Tongue (tissue), 2 donors: Measurements from ENCODE around the gene ADIRF. TPM values are rescaled to one million over a fixed set of nuclear protein-coding genes. Genes with fewer than 3 reads are reported as not detected.
"Not testable (repeated sequence)": the region's sequence is repeated elsewhere in the genome, so short reads cannot be mapped to it uniquely, and the experiment has no call there.

Experiments used
- DNase-seq: peaks from one replicate; pipeline ENCODE4 v3.0.0-alpha.2; 2015
- total RNA-seq: library from RNA; depleted of rRNA; stranded (reverse); fragments of >200 nt; gene quantifications from one replicate; pipeline ENCODE4 v1.2.3, GENCODE V29; 2014

ADIRF gene
- total RNA-seq, 1 donor from 2014 or later, result 13.2 TPM

DNA sequence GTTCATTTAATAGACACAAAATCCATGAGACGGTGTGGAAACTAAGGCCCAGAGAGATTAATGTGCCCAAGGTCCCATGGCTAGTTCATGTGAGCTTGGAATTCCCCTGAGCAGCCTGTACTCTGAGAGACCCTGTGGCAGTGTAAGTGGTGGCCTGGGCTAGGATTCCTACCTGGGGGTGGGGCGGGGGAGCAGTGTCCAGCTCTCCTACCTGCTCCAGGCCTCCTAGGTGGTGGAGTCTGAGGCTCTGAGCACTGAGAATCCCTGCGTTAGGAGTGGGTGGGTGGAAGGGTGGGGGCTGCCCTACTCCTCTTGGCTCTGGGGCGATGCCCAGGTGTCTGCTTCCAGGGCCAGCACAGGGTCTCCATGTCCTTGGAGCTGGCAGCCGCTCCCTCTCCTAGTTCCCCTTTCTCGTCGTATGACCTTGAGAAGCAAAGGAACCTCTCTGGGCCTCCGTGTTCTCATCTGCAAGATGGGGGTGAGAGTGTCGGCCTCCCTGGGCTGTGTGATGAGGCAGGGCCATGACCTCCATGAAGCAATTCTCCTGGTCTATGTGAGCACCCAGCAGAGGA lies 7.3 kb upstream of the ADIRF start:
- DNase-seq, result no peak

DNA sequence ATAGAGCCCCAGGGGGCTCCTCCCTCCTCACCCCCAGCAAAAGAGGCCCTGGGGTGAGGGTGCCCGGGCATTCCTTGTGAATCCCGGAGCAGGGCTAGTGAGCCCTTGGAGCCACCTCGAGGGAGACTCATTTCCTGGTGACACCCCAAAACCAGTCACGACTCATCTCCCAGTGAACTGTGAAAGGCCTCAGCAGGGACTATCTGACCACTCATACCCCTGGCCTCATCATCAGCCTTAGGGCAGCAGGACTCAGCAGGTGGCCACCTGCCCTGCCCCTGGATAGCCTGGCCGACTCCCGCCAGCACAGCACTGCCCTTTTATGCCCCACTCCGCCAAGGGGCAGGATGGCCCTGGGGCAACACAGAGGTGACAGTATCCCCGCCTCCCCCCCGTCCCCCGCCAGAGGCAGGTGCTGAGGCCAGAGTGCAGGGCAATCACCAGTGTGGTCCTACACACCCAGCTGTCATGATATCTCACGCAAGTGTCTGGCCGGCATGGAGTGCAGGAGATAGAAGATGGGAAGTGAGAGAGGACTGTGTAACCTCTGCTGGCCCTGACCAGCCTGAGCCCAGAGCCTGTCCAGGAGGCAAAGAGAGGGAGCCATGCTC lies 6.7 kb upstream of the ADIRF start:
- no peak for DNase-seq

DNA sequence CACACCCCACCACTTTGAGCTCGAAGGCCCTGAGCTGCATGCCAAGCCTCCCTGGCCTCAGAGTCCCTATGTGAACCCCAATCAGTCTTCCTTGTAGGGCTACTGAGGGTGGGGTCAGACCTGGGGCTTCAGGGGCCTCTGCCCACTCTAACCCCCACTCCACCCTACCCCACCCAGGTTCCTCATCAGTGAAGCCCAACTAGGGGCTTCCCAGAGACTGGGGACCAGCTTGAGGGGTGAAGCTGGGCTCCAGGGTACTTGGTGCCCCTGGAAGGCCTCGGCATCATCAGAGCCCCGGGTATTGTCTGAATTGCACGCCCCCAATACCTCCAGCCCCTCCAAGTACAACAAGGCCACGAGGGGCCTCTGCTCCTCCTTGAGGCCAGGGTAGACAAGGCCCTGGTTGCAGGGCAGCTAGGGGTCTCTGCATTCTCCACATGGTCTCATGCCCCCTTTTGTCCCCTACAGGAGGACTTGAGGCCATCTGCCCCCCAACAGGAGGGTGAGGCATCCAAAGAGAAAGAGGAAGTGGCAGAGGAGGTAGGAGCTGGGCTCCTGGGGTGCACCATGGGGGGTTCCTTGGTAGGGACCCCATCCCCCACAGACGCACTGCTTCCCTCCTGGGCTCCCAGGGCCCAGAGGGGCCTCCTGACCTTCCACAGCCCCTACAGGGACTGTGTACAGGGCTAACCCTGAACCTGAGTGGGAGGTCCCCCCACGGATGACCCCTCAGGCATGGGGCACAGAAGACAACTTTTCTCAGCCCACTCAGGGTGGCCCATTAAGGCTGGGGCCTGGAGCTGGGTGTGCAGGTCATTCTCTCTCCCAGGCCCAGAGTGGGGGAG lies 5.9 kb upstream of the ADIRF start:
- DNase-seq, result no peak

DNA sequence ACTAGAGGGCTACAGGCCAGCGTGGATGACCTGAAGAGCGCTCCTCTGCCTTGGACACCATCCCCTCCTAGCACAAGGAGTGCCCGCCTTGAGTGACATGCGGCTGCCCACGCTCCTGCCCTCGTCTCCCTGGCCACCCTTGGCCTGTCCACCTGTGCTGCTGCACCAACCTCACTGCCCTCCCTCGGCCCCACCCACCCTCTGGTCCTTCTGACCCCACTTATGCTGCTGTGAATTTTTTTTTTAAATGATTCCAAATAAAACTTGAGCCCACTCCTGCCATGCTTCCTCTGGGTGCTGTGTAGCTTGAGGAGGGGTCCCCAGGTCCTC lies 5.3 kb upstream of the ADIRF start:
- DNase-seq, result no peak

DNA sequence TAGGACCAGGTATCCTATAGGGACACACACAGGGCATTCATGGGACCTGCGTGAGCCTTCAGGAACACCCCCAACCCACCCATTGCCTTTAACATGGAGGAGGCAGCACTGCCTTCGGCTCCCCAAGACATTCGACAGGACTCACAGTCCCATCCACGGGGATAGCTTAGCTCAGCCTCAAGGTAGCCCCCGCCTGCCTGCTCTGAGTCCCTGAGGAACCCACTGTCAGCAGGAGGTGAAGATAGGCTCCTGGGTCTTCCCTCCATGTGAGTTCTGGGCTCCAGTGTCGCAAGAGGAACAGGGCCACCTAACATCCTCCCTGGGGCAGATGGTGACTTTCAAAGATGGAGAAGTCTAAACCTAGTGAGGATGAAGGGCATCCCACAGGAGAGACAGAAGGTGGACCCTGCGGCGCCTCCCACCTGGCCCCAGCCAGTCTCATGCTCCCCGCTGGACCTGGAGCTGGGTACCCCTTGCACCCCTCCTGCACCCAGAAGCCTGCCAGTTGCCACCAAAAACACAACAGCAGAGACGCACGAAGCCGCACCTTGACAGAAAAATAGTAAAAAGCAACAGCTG lies 4.9 kb upstream of the ADIRF start:
- no peak for DNase-seq

DNA sequence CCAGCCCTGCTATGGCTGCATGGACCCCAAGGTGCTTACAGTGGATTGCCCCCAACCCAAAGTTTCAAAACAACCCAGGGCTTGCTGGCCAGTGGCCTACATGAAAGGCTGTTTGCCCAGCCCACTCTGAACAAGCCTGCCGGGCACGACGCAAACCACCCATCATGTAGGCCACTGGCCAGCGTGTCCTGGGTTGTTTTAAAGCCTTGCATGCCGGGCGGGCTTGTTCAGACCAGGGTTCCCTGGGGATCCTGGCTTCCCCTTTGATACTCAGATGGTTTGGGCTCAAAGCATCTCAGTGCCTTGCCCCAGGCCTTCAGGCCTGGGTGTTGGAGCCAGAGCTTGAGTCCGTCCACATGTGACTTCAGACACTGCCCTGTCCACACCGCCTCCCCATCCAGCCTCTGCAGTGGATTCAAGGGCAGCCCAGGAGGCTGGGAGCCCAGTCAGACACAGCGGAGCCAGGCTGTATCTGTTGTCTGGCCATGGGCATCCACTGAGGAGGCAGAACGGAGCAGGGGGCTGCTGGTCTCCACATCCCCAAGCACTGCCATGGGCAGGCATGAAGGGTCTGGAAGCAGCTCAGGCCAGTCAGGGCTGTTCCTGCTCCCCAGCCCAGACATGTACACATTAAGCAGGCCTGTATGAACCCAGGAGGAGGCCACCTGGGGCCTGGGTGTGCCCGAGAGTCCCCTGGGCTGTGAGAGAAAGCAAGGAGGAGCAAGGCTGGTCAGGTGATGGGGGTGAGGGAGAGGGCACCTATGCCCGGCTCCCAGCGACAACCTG lies 4.0 kb upstream of the ADIRF start:
- DNase-seq, result no peak

DNA sequence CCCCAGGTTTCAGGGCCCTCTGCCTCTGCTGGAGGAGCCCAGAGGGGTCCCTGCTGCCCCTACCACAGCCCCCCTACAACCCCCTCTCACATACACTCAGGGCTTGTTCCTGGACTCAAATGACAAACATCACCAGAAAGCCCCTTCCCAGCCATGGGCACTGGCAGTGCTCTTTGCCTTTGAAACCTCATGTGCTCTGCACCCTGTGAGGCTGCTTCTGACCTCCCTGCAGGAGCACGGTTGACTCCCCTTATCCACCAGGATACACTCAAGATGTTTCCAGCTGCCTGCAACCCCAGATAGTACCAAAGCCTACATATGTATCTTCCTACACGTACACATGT lies 3.5 kb upstream of the ADIRF start:
- no peak for DNase-seq

DNA sequence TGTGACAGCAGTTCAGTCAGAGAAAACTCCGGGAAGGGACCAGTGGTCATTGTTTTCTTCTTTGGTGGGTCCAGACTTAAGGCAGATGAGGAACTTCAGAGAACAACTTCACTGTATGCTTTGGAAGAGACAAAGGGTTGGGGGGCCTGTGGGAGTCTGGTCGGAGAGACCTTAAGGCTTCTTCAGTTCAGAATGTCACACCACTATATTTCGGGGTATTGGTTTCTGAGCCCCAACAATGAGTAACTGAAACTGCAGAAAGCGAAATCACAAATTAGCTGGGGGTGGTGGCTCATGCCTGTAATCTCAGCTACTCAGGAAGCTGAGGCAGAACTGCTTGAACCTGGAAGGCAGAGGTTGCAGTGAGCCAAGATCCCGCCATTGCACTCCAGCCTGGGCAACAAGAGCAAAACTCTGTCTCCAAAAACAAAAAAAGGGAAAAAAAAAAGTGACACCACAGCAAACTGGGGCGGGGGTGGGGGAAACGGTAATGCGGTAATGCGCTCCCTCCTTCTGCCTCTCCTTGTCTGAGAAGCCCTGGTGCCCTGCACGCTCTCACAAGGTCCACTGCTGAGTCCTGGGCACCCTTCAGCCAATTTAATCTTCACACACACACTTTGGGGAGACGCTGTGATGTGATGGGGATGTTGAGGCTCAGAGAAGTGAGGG lies 2.2 kb upstream of the ADIRF start:
- no peak for DNase-seq

DNA sequence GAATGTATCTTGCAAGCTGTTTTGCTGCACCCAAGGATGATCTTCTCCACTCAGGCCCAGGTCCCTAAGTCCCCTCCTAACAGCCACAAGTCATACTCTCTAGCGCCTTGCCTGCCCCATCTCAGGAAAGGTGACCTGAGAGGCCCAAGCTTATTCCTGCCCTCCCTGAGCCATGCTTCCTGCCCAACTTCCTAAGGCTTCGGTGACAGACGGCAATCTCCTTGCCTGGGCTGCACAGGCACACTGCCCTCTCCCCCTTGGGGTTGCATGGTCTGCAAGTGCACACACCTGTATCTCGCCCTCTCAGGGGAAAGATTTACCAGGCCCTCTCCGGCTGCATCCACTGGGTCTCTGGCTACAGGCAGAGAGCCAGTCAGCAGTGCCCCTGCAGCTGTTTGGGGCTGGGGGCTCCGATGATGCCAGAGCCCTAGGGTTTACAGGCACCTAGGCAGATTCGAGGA lies 771 bp upstream of the ADIRF start:
- no peak for DNase-seq

DNA sequence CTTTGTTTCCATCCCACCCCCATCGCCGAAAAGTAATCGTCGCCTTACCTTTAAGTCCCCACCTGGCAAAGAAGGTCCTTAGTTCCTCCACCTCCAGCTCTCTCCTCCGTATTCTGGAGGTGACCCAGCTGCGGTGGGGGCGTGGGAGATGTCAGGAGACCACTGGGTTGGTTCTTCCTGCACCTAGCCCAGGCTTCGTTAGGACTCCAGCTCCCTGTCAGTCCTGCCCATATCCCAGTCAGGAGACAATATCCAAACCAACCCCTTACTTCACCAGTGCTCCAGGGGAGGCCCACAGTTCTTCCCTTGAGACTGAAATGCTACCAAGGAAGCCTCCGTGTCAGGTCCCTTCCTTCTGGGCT lies 693 bp downstream of the ADIRF start:
- DNase-seq, result no peak

DNA sequence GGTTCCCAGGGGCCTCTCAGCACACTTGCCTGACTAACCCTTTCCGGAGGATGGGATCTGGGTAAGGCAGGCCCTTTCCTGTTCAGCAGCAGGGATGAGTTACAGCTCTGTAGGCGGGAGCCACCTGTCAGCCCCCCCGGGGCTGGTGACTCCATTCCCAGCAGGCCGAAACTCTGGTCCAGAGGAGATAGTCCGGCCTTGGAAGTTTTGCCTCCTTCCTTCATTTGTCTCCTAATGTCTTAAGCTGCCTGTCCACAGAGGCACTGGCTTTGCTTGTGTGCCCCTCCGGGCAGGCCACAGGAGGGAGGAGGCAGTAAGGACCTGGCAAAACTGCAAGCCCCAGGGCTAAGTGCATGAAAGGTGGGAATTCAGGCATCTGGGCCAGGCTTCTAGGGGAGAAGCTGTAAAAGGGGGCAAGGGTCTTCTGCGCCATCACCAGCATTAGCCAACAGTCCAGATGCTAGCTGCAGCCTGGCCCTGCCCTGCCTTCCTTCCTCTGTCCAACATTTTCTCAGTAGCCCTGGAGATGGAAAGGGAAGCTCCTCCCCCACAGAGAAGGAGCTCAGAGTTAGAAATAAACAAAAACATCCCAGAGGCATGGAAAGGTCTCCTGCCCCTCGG lies 1.2 kb downstream of the ADIRF start:
- peak; percentile 26 for DNase-seq

DNA sequence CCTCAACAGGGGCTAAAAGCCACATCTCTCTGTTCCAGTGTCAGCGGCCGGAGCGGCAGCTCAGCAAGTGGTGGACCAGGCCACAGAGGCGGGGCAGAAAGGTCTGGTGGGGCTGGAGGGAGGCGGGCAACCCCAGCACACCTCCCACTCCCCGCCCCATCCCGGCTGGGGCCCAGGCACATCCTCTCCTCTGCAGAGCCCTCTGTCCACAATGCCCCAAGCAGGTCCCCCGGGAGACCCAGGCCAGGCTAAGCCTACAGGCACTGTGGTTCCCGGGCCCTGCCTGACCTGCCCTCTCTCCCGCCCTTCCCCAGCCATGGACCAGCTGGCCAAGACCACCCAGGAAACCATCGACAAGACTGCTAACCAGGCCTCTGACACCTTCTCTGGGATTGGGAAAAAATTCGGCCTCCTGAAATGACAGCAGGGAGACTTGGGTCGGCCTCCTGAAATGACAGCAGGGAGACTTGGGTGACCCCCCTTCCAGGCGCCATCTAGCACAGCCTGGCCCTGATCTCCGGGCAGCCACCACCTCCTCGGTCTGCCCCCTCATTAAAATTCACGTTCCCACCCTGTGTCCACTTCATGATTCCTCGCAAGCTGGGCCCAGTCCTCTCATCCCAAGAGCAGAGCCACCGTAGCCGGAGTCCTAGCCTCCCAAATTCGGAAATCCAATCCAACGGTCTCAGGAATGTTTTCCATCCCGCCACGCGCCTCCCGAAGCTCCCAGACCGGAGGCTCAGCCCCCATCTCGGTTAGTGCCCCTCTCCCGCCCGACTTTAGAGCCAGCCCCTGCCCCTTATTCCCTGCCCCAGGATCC lies 2.1 kb downstream of the ADIRF start:
- DNase-seq, result peak; percentile 28

DNA sequence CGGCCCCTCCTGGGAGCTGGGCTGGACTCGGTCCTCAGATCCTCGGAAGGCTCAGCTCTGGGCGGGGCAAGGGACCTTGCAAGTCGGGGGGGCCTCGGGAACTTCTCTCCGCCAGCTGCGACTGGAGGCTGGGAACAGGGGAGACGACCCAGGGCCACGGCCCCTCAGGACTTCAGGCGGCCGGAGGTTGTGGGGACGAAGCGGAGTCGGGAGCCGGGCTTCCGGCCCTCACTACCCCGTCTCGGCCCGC lies 2.6 kb downstream of the ADIRF start:
- no peak for DNase-seq

DNA sequence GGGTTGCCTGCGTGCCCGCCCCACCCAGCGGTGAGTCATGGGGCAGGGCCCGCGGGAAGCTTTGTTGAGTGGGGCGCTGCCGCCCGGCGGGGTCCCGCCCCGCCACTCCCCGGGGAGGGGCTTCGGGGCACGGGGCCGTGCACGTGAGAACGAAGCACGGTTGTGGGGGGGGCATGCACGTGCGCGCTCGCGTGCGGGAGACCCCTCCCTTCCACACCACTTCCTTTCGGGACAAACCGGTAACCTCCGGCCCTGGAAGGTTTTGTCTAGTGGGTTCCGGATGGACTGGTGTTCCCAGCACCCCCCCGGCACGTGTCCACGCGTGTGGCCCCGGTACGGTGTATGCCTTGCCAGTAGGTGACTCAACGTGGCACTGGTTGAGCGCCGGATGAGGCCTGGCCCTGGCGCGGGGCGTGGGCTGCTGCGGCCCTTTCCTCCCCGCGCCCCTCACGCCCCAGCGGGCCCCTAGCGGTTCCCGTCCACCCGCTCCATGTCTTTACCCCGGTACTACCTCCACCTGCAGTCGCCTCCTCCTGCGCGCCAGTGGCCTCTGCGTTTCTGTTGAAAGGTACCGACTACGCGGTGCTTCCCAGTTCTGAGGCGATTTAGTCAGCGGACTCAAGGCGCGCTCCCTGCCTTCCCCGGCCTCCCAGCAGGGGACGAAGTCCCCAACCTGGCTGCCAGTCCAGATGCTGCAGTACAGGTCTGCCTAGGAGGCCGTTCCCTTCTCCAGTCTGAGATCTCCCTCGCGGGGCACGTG lies 3.1 kb downstream of the ADIRF start:
- DNase-seq, result peak; percentile 89

DNA sequence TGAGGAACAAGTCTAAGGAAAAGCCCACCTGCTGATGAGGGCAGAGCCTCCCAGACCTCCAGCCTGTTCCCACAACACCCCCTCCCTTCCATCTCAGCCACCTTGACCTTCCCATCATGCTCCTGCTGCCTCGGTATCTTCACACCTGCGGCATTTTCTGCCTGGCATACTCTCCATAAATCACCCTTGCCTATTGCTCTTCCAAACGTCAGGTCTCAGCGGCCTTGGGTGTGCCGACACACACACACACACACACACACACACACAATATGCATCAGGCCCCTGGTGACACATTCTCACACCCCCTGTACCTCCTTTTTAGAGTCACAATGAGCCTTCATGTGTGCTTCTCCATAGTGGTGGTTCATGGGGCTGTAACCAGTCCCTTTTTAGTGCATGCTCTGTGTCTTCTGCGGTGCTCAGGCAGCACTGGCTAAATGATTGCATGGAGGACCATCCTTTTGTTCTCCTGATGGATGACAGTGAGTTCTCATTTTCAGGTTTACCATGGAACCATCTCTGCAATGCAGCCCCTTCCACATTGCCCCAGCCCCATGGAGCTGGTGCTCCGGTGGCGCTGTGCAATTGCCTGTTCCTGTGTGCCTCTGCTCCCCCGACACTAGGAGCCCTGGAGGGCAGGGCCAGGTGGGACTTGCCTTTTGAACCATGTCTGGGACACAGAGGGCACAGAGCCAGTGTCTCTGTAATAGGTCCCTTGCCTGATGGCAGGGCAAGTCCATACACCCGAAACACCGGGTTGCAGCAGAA lies 4.5 kb downstream of the ADIRF start:
- no peak for DNase-seq

DNA sequence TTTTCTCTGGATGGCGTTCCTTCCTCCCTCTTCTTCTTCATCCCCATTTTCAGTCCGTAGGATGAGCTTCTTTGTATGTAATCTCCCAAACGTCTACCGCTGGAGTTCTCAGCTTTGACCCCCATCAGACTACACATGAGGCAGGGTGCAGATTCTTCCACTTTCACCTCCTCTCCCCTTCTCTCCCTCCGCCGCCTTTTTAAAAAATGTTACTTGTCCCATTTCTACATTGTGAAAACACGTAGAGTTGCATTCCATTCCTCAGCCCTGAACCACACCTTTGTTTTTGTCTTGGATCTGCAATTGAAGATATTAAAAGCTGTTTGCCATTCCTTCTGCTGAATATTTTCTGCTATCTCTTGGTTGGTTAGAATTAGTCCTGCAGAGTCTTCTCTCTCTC lies 6.2 kb downstream of the ADIRF start:
- peak; percentile 29 for DNase-seq

DNA sequence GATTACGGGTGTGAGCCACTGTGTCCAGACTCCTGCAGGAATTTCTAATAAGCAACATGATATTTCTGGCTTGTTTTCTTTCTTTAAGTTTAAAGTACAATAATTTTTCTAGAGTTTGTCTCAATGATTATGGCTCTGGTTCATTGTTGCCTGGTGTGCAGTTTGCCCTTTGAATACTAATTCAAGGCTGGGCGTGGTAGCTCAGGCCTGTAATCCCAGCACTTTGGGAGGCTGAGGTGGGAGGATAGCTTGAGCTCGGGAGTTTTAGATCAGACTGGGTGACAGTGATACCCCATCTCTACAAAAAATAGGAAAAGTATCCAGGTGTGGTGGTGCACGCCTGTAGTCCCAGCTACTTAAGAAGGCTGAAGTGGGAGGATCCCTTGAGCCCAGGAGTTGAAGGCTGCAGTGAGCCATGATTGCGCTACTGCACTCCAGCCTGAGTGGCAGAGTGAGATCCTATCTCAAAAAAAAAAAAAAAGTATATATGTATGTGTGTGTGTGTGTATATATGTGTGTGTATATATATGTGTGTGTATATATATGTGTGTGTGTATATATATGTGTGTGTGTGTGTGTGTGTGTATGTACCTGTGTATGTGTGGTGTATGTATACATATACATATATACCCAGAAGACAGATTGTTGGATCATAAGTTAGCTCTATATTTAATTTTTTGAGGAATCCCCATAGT lies 8.2 kb downstream of the ADIRF start:
- DNase-seq, result no peak

DNA sequence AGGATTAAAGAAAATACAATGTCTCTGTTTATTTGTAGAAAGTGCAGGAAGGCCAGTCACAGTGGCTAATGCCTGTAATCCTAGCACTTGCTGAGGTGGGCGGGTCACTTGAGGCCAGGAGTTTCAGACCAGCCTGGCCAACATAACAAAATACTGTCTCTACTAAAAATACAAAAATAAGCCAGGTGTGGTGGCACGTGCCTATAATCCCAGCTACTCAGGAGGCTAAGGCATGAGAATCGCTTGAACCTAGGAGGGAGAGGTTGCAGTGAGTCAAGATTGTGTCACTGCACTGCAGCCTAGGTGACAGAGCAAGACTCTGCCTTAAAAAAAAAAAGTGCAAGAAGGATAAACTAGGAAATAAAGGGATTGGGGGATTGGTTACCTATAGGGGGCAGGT lies 10.2 kb downstream of the ADIRF start:
- DNase-seq, result not testable (repeated sequence)

DNA sequence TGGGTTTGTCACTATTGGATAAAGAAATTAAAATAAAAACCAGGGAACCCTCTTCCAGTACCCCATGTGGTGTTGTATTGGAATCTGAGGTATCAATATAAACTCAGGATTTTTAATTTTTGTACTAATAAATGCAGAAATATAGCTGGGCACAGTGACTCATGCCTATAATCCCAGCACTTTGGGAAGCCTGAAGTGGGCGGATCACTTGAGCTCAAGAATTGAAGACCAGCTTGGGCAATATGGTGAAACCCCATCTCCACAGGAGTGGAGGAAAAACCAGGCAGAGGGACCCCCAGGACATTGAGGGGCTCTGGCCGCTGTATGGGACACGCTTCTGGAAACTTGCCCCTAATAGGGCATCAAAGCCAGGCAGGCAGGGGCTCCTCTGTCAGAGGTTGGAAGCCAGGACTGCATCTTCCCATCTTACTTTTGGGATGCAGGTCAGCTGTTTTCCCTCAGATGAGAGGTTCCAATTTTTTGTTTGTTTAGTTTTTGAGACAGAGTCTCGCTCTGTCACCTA lies 11.1 kb downstream of the ADIRF start:
- DNase-seq, result no peak
